Stimulated activated naive CD8-positive, alpha-beta T cell treated with anti-CD3 and anti-CD28 coated beads, Interleukin-15, Interleukin-2, amounts not matched to agents 100 ng/mL and 50 ng/mL, for 24 hours (primary cell): ENCODE results near the gene C13orf46.

Experiments
- H3K27ac Mint-ChIP-seq: one replicate; pipeline ENCODE4 v1.8.0; 2021; ENCODE audit warnings: mild to moderate bottlenecking, mixed read lengths
- H3K27me3 Mint-ChIP-seq: one replicate; pipeline ENCODE4 v1.8.0; 2021; ENCODE audit warnings: mixed read lengths
- H3K36me3 Mint-ChIP-seq: one replicate; pipeline ENCODE4 v1.8.0; 2021; ENCODE audit warnings: low read depth, mixed read lengths
- H3K4me1 Mint-ChIP-seq: one replicate; pipeline ENCODE4 v1.8.0; 2021; ENCODE audit warnings: low read depth, mixed read lengths
- H3K4me3 Mint-ChIP-seq: one replicate; pipeline ENCODE4 v1.8.0; 2021; ENCODE audit warnings: mild to moderate bottlenecking, mixed read lengths
- H3K9me3 Mint-ChIP-seq: one replicate; pipeline ENCODE4 v1.8.0; 2021; ENCODE audit warnings: mixed read lengths

The C13orf46 gene

DNA sequence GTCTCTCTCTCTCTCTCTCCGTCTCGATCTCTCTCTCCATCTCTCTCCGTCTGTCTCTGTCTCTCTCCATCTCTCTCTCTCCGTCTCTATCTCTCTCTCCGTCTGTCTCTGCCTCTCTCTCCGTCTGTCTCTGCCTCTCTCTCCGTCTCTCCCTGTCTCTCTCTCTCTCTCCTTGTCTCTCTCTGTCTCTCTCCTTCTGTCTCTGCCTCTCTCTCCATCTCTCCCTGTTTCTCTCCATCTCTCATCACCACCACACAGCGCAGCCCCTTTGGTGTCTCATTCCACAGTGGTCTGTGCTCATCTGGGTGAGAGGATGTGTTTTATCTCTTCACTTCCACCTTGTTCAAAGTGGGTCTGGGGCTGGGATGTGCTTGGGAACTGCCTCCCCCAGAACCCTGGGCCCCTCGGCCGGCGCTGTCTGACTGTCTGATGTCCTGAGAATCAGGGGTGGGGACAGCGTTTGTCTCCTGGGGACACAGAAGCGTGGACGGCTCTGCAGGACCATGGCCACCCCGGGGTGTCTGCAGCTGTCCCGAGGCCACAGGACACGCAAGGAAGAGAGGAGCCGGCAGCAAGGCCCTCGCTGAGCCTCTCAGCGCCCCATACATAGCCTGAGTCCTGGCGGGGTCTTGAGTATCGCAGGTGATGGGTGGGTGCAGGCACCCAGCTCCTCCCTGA, 40.2 kb upstream of the C13orf46 start:
- H3K9me3 Mint-ChIP-seq: no peaks in the 10 kb centered on the region
- no peak overlapping the region for H3K4me3 Mint-ChIP-seq
- H3K27ac Mint-ChIP-seq: no peak overlapping the region
- no peaks in the 10 kb centered on the region for H3K27me3 Mint-ChIP-seq
- peaks cover 26% of the 10 kb centered on the region for H3K36me3 Mint-ChIP-seq
- peaks cover 19% of the 10 kb centered on the region for H3K4me1 Mint-ChIP-seq

DNA sequence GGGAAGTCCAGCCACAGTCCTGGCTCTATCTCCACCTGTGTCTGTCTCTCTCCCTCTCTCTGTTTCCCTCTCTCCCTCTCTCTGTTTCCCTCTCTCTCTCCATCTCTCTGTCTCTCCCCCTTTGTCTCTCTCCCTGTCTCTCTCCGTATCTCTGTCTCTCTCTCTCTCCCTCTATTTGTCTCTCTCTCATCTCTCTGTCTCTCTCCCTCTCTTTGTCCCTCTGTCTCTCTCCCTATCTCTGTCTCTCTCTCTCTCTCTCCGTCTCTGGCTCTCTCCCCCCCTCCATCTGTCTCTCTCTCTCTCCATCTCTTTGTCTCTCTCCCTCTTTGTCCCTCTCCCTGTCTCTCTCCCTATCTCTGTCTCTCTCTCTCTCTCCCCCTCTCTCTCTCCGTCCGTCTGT, 39.5 kb upstream of the C13orf46 start:
- H3K36me3 Mint-ChIP-seq: peaks cover 29% of the 10 kb centered on the region
- no peak overlapping the region for H3K4me3 Mint-ChIP-seq
- H3K4me1 Mint-ChIP-seq: peaks cover 19% of the 10 kb centered on the region
- H3K9me3 Mint-ChIP-seq: no peaks in the 10 kb centered on the region
- H3K27me3 Mint-ChIP-seq: no peaks in the 10 kb centered on the region
- no peak overlapping the region for H3K27ac Mint-ChIP-seq

DNA sequence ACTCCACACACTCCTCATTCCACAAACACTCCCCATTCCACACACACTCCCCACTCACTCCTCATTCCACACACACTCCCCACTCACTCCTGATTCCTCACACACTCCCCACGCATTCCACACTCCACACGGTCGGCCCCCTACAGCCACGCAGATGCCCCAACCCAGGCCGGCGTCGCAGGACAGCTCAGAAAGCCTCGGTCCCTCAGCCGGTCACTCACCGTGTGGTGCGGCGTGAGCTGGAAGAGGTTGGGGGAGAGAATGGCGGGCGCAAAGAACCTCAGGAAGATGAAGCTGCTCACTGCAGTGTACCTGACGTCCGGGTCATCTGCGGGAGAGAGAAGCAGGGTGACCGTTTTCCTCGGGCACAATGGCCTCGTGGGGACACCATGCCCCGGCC, 39.0 kb upstream of the C13orf46 start:
- Mint-ChIP-seq H3K36me3 (peaks cover 29% of the 10 kb centered on the region), H3K27ac (no peak overlapping the region), H3K27me3 (no peaks in the 10 kb centered on the region), H3K4me3 (no peak overlapping the region), H3K4me1 (peaks cover 19% of the 10 kb centered on the region), H3K9me3 (no peaks in the 10 kb centered on the region)

DNA sequence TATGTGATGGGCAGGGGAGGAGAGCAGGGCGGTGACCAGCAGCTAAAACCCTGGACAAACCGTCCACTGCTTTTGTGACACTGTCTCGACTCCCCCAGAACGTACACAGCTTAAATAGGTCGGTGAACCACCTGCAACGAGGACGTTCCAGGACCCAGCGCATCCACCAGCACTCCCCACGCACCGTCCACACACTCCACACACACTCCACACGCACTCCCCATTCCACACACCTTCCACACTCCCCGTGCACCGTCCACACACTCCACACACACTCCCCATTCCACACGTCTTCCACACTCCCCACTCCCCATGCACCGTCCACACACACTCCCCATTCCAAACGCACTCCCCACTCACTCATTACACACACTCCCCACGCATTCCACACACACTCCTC, 38.3 kb upstream of the C13orf46 start:
- Mint-ChIP-seq H3K4me3 (no peak overlapping the region), H3K27ac (no peak overlapping the region), H3K27me3 (no peaks in the 10 kb centered on the region), H3K36me3 (peaks cover 29% of the 10 kb centered on the region), H3K4me1 (peaks cover 19% of the 10 kb centered on the region), H3K9me3 (no peaks in the 10 kb centered on the region)

DNA sequence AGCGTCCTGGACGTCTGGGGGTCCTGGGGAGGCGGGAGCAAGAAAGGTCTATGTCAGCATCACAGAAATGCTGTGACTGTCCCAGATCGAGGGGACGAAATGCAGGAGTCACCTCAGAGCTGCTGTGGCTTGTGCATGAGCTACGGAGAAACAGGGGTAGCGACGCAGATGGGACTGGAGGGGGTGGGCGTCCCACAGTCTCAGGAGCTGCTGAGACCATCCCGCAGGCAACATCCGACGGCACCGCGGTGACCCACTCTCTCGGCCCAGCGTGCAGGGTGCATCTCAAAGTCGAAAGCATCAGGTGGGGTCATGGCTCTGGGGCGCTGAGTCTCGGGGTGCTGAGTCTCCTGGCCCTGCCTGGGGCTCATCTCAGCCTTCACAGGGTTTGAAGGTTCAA, 37.4 kb upstream of the C13orf46 start:
- Mint-ChIP-seq H3K36me3 (peaks cover 20% of the 10 kb centered on the region), H3K9me3 (no peaks in the 10 kb centered on the region), H3K27me3 (no peaks in the 10 kb centered on the region), H3K4me1 (peaks cover 12% of the 10 kb centered on the region), H3K4me3 (no peak overlapping the region), H3K27ac (peak overlapping the region; percentile 45)

DNA sequence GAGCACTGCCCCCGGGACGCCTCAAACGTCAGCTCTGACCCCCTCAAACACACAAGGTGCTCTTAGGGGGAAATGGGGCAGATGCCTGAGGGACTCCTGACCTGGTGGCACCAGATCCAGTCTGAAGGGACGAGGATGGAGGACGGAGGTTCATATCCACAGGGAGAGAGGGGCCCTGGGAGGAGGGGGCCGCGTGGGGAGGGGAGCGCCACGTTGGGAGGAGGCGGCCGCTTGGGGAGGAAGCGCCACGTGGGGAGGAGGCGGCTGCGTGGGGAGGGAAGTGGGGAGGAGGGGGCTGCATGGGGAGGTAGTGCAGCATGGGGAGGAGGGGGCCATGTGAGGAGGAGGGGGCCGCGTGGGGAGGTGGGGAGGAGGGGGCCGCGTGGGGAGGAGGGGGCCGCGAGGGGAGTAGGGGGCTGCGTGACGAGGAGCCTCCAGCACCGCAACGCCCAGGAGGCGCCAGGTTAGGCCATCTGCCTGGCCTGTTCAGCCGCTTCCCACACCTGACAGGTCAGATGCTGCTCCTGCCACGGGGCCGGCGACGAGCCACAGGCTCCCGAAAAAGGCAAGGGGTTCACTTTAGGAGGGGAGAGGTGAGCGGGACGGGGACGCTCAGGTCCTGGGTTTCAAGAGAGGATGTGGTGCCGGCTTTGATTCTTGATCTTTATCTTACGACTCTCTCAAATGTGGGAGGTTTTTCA, 36.7 kb upstream of the C13orf46 start:
- Mint-ChIP-seq H3K36me3 (peaks cover 15% of the 10 kb centered on the region), H3K27ac (peak overlapping the region; percentile 45), H3K27me3 (no peaks in the 10 kb centered on the region), H3K4me1 (peaks cover 7% of the 10 kb centered on the region), H3K4me3 (no peak overlapping the region), H3K9me3 (no peaks in the 10 kb centered on the region)

DNA sequence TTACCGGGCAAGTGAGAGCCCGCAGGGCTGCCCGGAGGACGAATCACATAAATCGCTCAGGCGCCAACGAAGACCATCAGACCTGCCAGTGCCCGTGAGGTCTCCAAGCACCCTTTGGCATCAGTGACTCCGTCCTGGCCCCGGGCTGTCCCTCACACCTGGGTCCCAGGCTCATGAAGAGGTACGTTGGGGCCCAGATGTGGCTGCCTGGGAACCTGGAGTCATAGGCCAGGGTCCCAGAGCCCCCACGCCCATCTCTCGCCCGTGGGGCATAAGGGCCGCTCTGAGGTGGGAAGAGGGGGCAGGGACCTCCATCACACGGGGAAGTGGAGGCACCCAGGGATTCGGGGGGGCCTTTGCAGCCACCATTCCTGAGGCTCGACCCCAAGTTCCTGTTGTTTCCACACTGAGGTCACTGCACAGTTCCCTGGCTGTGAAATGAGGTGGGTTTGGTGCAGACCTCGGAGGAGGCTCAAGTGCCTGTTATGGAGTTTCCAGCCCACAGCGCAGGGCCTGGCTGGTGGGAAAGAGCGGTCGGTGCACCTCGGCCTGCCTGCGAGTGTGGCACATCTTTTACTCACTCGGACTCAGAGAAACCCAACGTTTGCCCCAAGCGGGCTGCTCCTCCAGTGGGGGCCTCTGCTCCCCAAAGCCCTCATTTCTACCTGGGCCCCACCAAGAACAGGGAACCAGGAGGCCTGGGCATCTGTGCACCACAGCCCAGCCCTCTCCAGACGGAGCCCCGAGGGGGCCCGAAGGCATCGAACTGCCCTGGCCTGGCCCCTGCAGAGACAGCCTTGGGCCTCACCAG, 35.9 kb upstream of the C13orf46 start:
- Mint-ChIP-seq H3K4me3 (no peak overlapping the region), H3K4me1 (peaks cover 5% of the 10 kb centered on the region), H3K27ac (no peak overlapping the region), H3K27me3 (no peaks in the 10 kb centered on the region), H3K36me3 (peaks cover 13% of the 10 kb centered on the region), H3K9me3 (no peaks in the 10 kb centered on the region)

DNA sequence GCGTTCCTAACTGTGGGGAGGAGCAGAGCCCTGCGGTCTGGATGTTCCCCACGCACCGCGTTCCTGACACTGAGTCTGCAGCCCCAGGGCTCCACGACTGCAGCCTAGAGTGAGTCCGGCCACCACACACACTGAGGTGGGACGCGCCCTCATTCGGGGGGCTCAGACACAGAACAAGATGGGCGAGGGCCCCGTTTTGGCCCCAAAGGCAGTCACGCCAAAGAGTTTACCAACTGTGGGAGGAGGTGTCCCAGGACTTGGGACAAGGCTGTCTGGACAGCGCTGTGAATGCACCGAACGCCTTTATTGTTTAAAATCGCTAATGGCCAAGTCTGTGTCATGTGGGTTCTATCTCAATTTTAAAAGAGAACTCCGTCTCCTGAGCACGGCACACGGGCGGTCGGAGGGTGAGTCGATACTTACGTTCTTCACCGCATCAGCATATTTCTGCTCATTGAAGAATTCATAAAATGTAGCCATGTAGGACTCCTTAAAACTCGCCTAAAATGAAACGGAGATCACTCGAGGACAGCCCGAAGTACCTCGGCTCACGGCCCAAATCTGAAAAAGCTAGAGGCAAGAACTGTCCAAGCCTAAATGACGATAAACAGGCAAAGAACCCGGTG, 35.2 kb upstream of the C13orf46 start:
- Mint-ChIP-seq H3K27ac (no peak overlapping the region), H3K36me3 (peaks cover 13% of the 10 kb centered on the region), H3K9me3 (no peaks in the 10 kb centered on the region), H3K27me3 (no peaks in the 10 kb centered on the region), H3K4me1 (peaks cover 5% of the 10 kb centered on the region), H3K4me3 (no peak overlapping the region)

DNA sequence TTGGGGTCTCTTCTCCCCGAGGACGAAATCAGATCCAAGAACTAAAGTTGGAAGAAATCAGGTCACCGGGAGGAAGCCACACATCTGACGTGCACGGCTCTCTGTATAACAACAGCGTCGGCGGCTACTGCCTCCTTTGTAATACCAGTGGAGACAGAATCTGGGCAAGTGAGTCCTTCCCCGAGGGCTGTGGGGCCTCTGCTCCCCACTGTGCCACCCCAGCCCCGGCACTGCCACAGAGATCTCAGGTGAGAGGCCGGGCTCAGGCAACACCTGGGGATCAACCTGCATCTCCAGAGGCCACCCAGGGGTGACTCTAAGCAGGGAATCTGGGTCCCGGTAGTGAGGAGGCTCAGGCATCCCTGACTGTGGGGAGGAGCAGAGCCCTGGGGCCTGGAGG, 33.7 kb upstream of the C13orf46 start:
- H3K4me3 Mint-ChIP-seq: no peak overlapping the region

DNA sequence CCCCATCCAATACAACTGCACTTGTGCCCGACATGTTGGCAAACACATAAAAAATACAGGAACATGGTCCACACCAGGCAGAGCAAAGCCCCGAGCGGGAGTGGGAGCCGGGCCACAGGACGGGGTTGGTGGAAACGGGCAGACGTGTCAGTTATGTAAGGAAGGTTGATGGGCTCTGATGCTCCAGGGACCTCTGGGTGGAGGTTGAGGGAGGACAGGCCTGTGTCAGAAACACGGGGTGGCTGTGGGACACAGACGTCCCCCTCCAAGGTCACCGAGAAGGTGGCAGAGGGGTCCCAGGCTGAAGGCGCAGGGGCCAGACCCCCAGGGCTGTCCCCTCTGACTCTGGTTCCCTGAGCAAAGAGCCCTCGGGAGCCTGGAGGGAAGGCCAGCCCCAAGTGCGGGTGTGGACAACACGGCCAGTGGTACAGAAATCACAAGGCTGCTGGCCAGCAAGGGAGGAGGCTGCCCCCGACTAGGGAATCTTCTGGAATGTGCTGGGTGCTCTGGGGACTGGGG, 31.4 kb upstream of the C13orf46 start:
- Mint-ChIP-seq H3K4me1 (no peaks in the 10 kb centered on the region), H3K36me3 (peaks cover 6% of the 10 kb centered on the region), H3K9me3 (no peaks in the 10 kb centered on the region), H3K27ac (no peak overlapping the region), H3K27me3 (no peaks in the 10 kb centered on the region), H3K4me3 (no peak overlapping the region)

More for the DNA sequence above, 33.7 kb upstream of the C13orf46 start:
- Mint-ChIP-seq H3K27me3 (no peaks in the 10 kb centered on the region), H3K9me3 (no peaks in the 10 kb centered on the region), H3K4me1 (peaks cover 5% of the 10 kb centered on the region), H3K27ac (no peak overlapping the region), H3K36me3 (peaks cover 13% of the 10 kb centered on the region)

DNA sequence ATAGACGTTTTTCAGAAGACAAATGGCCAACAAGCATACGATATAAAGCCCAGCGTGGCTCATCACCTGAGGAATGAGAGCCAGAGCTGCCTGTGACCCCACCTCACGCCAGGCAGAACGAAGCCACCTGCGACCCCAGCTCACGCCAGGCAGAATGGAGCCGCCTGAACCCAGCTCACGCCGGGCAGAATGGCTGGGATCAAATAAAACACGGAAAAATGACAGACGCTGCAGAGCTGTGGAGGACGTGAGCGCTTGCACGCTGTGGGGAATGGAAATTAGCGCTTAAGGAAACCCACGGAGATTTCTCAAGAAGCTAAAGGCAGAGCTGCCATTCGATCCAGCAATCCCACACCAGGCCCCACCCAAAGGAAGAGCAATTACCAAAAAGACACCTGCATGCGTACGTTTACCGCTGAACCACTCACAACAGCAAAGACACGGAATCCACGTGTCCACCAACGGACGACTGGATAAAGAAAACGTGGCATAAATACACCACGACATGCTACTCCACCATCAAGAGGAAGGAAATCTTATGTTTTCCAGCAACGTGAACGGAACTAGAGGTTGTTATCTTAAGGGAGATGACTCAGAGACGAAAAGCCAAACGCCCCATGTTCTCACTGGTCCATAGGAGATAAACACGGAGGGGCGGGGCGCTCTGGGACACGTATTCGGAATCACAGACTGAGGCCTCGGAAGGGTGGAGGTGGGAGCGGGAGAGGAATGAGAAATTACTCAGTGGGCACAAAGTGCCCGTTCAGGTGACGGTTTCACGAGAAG, 30.7 kb upstream of the C13orf46 start:
- no peak overlapping the region for H3K27ac Mint-ChIP-seq
- H3K9me3 Mint-ChIP-seq: no peaks in the 10 kb centered on the region
- no peaks in the 10 kb centered on the region for H3K27me3 Mint-ChIP-seq
- H3K36me3 Mint-ChIP-seq: peaks cover 6% of the 10 kb centered on the region
- H3K4me1 Mint-ChIP-seq: no peaks in the 10 kb centered on the region
- H3K4me3 Mint-ChIP-seq: no peak overlapping the region

DNA sequence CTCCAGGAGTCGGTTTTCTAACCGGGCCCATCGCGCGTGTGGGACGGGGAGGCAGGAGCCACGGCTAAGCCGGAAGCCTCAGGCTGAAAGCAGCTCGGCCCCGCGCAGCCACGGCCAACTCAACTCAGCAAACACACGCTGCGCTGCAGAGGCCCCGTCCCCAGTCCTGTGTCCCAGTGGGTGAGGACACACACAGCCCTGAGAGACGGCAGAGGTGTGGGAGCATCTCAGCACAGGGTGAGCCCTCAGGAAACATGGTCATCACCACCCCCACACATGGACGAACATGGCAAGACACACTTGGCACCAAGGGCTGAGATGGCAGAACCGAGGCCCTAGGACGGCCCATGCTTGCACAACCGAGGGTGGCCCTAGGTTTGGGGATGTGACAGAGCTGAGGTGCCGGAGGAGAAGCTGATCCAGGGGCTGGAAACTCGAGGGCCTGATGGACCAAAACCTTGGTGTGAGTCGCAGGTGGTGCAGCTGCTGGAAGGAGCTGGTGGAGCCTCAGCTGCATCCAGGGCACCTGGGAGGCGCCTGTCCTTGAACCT, 29.0 kb upstream of the C13orf46 start:
- Mint-ChIP-seq H3K9me3 (no peaks in the 10 kb centered on the region), H3K4me3 (no peak overlapping the region), H3K36me3 (peaks cover 9% of the 10 kb centered on the region), H3K27ac (no peak overlapping the region), H3K27me3 (no peaks in the 10 kb centered on the region), H3K4me1 (no peaks in the 10 kb centered on the region)

DNA sequence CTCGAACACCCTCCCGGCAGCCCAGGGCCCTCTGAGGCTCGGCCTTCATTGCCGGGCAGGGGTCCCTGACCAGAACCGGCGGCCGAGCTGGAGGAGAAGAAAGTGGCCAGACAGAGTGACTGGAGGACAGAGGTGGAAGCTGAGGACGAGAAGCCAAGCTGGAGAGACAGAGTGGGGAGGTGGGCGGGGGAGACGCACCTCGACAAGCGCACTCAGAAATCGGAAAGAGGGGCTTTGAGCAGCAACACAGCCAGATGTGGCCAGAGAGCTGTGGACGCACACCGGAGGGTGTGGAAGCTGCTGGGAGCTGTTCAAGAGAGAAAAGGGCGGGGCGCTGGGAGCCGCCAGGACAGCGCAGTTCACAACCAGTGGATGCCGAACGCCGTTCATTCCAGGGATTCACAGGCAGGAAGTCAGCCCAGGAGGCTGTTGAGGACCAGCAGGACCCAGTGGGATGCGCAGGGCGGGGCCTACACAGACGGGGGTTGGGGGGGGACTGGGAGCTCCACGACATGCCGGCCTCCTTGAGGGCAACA, 28.2 kb upstream of the C13orf46 start:
- no peaks in the 10 kb centered on the region for H3K9me3 Mint-ChIP-seq
- no peak overlapping the region for H3K4me3 Mint-ChIP-seq
- no peaks in the 10 kb centered on the region for H3K27me3 Mint-ChIP-seq
- no peaks in the 10 kb centered on the region for H3K4me1 Mint-ChIP-seq
- H3K27ac Mint-ChIP-seq: no peak overlapping the region
- H3K36me3 Mint-ChIP-seq: peaks cover 9% of the 10 kb centered on the region
